ENCODE results near the gene SLC2A1.

SLC2A1 gene

DNA sequence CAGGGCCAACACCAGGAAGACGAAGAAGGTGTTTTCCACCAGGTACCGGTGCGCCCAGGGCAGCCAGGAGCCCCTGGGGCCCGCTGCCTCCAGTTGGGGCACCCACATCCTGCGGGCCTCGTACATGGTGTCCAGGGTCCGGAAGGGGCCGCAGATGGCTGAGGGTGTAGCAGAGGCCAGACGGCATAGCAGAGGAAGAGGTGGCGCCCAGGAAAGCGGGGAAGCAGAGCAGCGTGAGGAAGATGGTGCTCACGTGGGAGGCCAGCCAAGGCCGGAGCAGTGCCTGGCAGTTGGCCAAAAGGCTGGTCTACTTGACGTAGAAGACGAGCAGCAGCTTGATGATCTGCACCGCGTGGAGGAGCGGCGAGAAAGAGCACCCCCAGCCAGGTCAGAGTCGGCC lies 71.9 kb downstream of the SLC2A1 start:
- TF ChIP-seq, protein P1, sequence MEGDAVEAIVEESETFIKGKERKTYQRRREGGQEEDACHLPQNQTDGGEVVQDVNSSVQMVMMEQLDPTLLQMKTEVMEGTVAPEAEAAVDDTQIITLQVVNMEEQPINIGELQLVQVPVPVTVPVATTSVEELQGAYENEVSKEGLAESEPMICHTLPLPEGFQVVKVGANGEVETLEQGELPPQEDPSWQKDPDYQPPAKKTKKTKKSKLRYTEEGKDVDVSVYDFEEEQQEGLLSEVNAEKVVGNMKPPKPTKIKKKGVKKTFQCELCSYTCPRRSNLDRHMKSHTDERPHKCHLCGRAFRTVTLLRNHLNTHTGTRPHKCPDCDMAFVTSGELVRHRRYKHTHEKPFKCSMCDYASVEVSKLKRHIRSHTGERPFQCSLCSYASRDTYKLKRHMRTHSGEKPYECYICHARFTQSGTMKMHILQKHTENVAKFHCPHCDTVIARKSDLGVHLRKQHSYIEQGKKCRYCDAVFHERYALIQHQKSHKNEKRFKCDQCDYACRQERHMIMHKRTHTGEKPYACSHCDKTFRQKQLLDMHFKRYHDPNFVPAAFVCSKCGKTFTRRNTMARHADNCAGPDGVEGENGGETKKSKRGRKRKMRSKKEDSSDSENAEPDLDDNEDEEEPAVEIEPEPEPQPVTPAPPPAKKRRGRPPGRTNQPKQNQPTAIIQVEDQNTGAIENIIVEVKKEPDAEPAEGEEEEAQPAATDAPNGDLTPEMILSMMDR (IDR thresholded peaks at IDR 0.05; ENCODE audit: borderline replicate concordance, control extremely low read depth, extremely low read depth, insufficient read depth, missing control alignments) = no peak
- DNase-seq (ENCODE audit: low spot score) = no peak
- in situ Hi-C loops (cut with MboI; ENCODE audit: low sequenced_read_pairs, unreplicated experiment) = no loop called here

GRCh38 chr1:42886046-42886739 lies 72.5 kb downstream of the SLC2A1 start:
- in situ Hi-C loops (cut with MboI; ENCODE audit: low sequenced_read_pairs, unreplicated experiment) = no loop called here
- DNase-seq (ENCODE audit: low spot score) = no peak
- TF ChIP-seq, protein P1 (IDR thresholded peaks at IDR 0.05; ENCODE audit: borderline replicate concordance, control extremely low read depth, extremely low read depth, insufficient read depth, missing control alignments) = no peak

GRCh38 chr1:42880384-42880783 lies 78.3 kb downstream of the SLC2A1 start:
- in situ Hi-C loops (cut with MboI; ENCODE audit: low sequenced_read_pairs, unreplicated experiment) = no loop called here
- no peak for DNase-seq (ENCODE audit: low spot score)
- TF ChIP-seq, protein P1 (IDR thresholded peaks at IDR 0.05; ENCODE audit: borderline replicate concordance, control extremely low read depth, extremely low read depth, insufficient read depth, missing control alignments) = no peak

GRCh38 chr1:42877380-42877779 lies 81.3 kb downstream of the SLC2A1 start:
- DNase-seq (ENCODE audit: low spot score) = no peak
- in situ Hi-C loops (cut with MboI; ENCODE audit: low sequenced_read_pairs, unreplicated experiment) = no loop called here
- TF ChIP-seq, protein P1 (IDR thresholded peaks at IDR 0.05; ENCODE audit: borderline replicate concordance, control extremely low read depth, extremely low read depth, insufficient read depth, missing control alignments) = no peak

DNA sequence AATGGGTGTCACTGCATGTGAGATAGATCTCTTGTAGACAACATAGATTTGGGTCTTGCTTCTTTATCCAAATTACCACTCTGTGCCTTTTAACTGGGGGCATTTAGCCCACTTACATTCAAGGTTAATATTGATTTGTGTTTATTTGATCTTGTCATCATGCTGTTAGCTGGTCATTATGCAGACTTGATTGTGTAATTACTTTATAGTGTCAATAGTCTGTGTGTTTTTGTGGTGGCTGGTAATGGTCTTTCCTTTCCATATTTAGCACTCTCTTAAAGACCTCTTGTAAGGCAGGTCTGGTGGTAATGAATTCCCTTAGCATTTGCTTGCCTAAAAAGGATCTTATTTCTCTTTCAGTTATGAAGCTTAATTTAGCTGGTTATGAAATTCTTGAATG lies 82.7 kb downstream of the SLC2A1 start:
- in situ Hi-C loops (cut with MboI; ENCODE audit: low sequenced_read_pairs, unreplicated experiment) = no loop called here
- no peak for DNase-seq (ENCODE audit: low spot score)
- TF ChIP-seq, protein P1 (IDR thresholded peaks at IDR 0.05; ENCODE audit: borderline replicate concordance, control extremely low read depth, extremely low read depth, insufficient read depth, missing control alignments) = no peak
